Activated CD8-positive, alpha-beta T cell treated with anti-CD3 and anti-CD28 coated beads, Interleukin-2, amount 10 ng/mL, durations not matched to agents 7 days and 5 days (primary cell): ENCODE measurements around the gene DNAJB9. TPM values are rescaled to one million over a fixed set of nuclear protein-coding genes. Genes with fewer than 3 reads are reported as not detected.

Source experiments
- ATAC-seq: fragments of 150-1000 bp; cut with Tn5 transposase; one replicate; pipeline ENCODE4 v1.10.0; 2021; ENCODE audit warnings: moderate library complexity
- CTCF ChIA-PET: fragments of 350-600 bp; sonication (Branson Sonifier 250); formaldehyde crosslinking; loops from one replicate; lab custom pipeline; 2021; ENCODE audit warnings: antibody characterized with exemption; lab: Charles Lee
- POLR2A ChIA-PET: fragments of 350-600 bp; sonication (Branson Sonifier 250); formaldehyde crosslinking; loops from one replicate; lab custom pipeline; 2021; ENCODE audit warnings: antibody characterized with exemption; lab: Charles Lee
- DNase-seq: peaks from one replicate; pipeline ENCODE4 v3.0.0-alpha.2; 2020
- H3K27ac Mint-ChIP-seq: one replicate; pipeline ENCODE4 v1.8.0; 2021; ENCODE audit warnings: mild to moderate bottlenecking, mixed read lengths
- H3K27me3 Mint-ChIP-seq: one replicate; pipeline ENCODE4 v1.8.0; 2021; ENCODE audit warnings: low read depth, mixed read lengths
- H3K36me3 Mint-ChIP-seq: one replicate; pipeline ENCODE4 v1.8.0; 2021; ENCODE audit warnings: low read depth, mixed read lengths
- H3K4me1 Mint-ChIP-seq: one replicate; pipeline ENCODE4 v1.8.0; 2021; ENCODE audit warnings: low read depth, mixed read lengths
- H3K4me3 Mint-ChIP-seq: one replicate; pipeline ENCODE4 v1.8.0; 2021; ENCODE audit warnings: mild to moderate bottlenecking, mixed read lengths
- H3K9me3 Mint-ChIP-seq: one replicate; pipeline ENCODE4 v1.8.0; 2022; ENCODE audit warnings: mixed read lengths; ENCODE audit not compliant: insufficient read depth
- total RNA-seq, 2 experiments: library from RNA; stranded (reverse); gene quantifications; one replicate each; pipeline ENCODE4 v1.2.3, GENCODE V29; 2021

DNAJB9 gene
- total RNA-seq, 2 experiments from 2014 or later, result 9.4 to 9.6 TPM

- ChIA-PET POLR2A (no interaction called here), CTCF (interaction anchor here (1.6 kb wide), 1 partner anchor 10 kb away, joined by 3 read pairs; no protein-coding TSS in a partner anchor)
- ATAC-seq, result no peak
- DNase-seq, result no peak
- Mint-ChIP-seq H3K9me3 (no peaks in the 10 kb centered on the region), H3K4me3 (no peak overlapping the region), H3K27me3 (peaks cover 15% of the 10 kb centered on the region), H3K4me1 (no peaks in the 10 kb centered on the region), H3K36me3 (no peaks in the 10 kb centered on the region), H3K27ac (no peak overlapping the region)
Observed at GRCh38 chr7:108589874-108590273, 20.2 kb downstream of the DNAJB9 start.

- Mint-ChIP-seq H3K27me3 (peaks cover 15% of the 10 kb centered on the region), H3K4me1 (no peaks in the 10 kb centered on the region), H3K9me3 (no peaks in the 10 kb centered on the region), H3K36me3 (no peaks in the 10 kb centered on the region), H3K4me3 (no peak overlapping the region), H3K27ac (no peak overlapping the region)
- CTCF ChIA-PET, result no interaction called here
- ATAC-seq (no peak), DNase-seq (no peak)
- POLR2A ChIA-PET, result no interaction called here
Observed at GRCh38 chr7:108590606-108591005, 20.9 kb downstream of the DNAJB9 start.

- no peak for ATAC-seq
- H3K27ac Mint-ChIP-seq, result no peak overlapping the region
- H3K4me1 Mint-ChIP-seq, result no peaks in the 10 kb centered on the region
- no peak for DNase-seq
- H3K36me3 Mint-ChIP-seq, result no peaks in the 10 kb centered on the region
- H3K27me3 Mint-ChIP-seq, result peaks cover 2% of the 10 kb centered on the region
- POLR2A ChIA-PET, result no interaction called here
- no peaks in the 10 kb centered on the region for H3K9me3 Mint-ChIP-seq
- CTCF ChIA-PET, result interaction anchor here (0.9 kb wide), 1 partner anchor 13 kb away, joined by 3 read pairs; no protein-coding TSS in a partner anchor
- H3K4me3 Mint-ChIP-seq, result no peak overlapping the region
Observed at GRCh38 chr7:108592646-108593201, 23.1 kb downstream of the DNAJB9 start.

GRCh38 chr7:108596560-108596959, 26.9 kb downstream of the DNAJB9 start:
- no peaks in the 10 kb centered on the region for H3K4me1 Mint-ChIP-seq
- H3K27ac Mint-ChIP-seq, result no peak overlapping the region
- POLR2A ChIA-PET, result no interaction called here
- peaks cover 14% of the 10 kb centered on the region for H3K27me3 Mint-ChIP-seq
- DNase-seq (no peak), ATAC-seq (no peak)
- CTCF ChIA-PET, result no interaction called here
- H3K9me3 Mint-ChIP-seq, result no peaks in the 10 kb centered on the region
- no peaks in the 10 kb centered on the region for H3K36me3 Mint-ChIP-seq
- no peak overlapping the region for H3K4me3 Mint-ChIP-seq

GRCh38 chr7:108598153-108598552, 28.5 kb downstream of the DNAJB9 start:
- Mint-ChIP-seq H3K4me1 (no peaks in the 10 kb centered on the region), H3K4me3 (no peak overlapping the region), H3K27ac (no peak overlapping the region), H3K9me3 (no peaks in the 10 kb centered on the region), H3K27me3 (peaks cover 14% of the 10 kb centered on the region), H3K36me3 (no peaks in the 10 kb centered on the region)
- DNase-seq, result no peak
- ChIA-PET POLR2A (no interaction called here), CTCF (no interaction called here)
- no peak for ATAC-seq

GRCh38 chr7:108598914-108599580, 29.4 kb downstream of the DNAJB9 start:
- POLR2A ChIA-PET, result interaction anchor here (0.6 kb wide), 1 partner anchor 855 kb away, joined by 3 read pairs; no protein-coding TSS in a partner anchor

GRCh38 chr7:108600399-108600798, 30.7 kb downstream of the DNAJB9 start:
- H3K27me3 Mint-ChIP-seq, result peaks cover 14% of the 10 kb centered on the region
- CTCF ChIA-PET, result no interaction called here
- H3K9me3 Mint-ChIP-seq, result no peaks in the 10 kb centered on the region
- ATAC-seq, result no peak
- no peaks in the 10 kb centered on the region for H3K36me3 Mint-ChIP-seq
- no peak for DNase-seq
- H3K4me3 Mint-ChIP-seq, result no peak overlapping the region
- no peaks in the 10 kb centered on the region for H3K4me1 Mint-ChIP-seq
- H3K27ac Mint-ChIP-seq, result no peak overlapping the region
- POLR2A ChIA-PET, result no interaction called here

More at GRCh38 chr7:108598914-108599580, 29.4 kb downstream of the DNAJB9 start:
- Mint-ChIP-seq H3K9me3 (no peaks in the 10 kb centered on the region), H3K27me3 (peaks cover 14% of the 10 kb centered on the region), H3K4me3 (no peak overlapping the region), H3K36me3 (no peaks in the 10 kb centered on the region), H3K4me1 (no peaks in the 10 kb centered on the region), H3K27ac (no peak overlapping the region)
- no peak for ATAC-seq
- CTCF ChIA-PET, result no interaction called here
- DNase-seq, result no peak

- no peaks in the 10 kb centered on the region for H3K9me3 Mint-ChIP-seq
- DNase-seq (no peak), ATAC-seq (no peak)
- H3K27ac Mint-ChIP-seq, result no peak overlapping the region
- POLR2A ChIA-PET, result no interaction called here
- H3K36me3 Mint-ChIP-seq, result no peaks in the 10 kb centered on the region
- no peak overlapping the region for H3K4me3 Mint-ChIP-seq
- no peaks in the 10 kb centered on the region for H3K4me1 Mint-ChIP-seq
- CTCF ChIA-PET, result no interaction called here
- H3K27me3 Mint-ChIP-seq, result peaks cover 13% of the 10 kb centered on the region
Observed at GRCh38 chr7:108603656-108604306, 34.1 kb downstream of the DNAJB9 start.

- Mint-ChIP-seq H3K4me3 (no peak overlapping the region), H3K27ac (no peak overlapping the region), H3K27me3 (peaks cover 8% of the 10 kb centered on the region), H3K36me3 (no peaks in the 10 kb centered on the region), H3K4me1 (no peaks in the 10 kb centered on the region), H3K9me3 (no peaks in the 10 kb centered on the region)
- CTCF ChIA-PET, result interaction anchor here (0.8 kb wide), 1 partner anchor 9 kb away, joined by 3 read pairs; no protein-coding TSS in a partner anchor
- DNase-seq, result no peak
- ATAC-seq, result no peak
- POLR2A ChIA-PET, result no interaction called here
Observed at GRCh38 chr7:108604307-108605077, 34.8 kb downstream of the DNAJB9 start.

GRCh38 chr7:108605559-108606201, 36.0 kb downstream of the DNAJB9 start:
- CTCF ChIA-PET, result interaction anchor here (0.8 to 1.4 kb wide), 2 partner anchors 8 to 12 kb away, joined by 3 read pairs; no protein-coding TSS in a partner anchor
- no peak overlapping the region for H3K27ac Mint-ChIP-seq
- H3K4me3 Mint-ChIP-seq, result no peak overlapping the region
- ATAC-seq, result no peak
- no peak for DNase-seq
- POLR2A ChIA-PET, result no interaction called here
- no peaks in the 10 kb centered on the region for H3K36me3 Mint-ChIP-seq
- H3K4me1 Mint-ChIP-seq, result no peaks in the 10 kb centered on the region
- peaks cover 2% of the 10 kb centered on the region for H3K27me3 Mint-ChIP-seq
- no peaks in the 10 kb centered on the region for H3K9me3 Mint-ChIP-seq

GRCh38 chr7:108609643-108610042, 40.0 kb downstream of the DNAJB9 start:
- H3K4me1 Mint-ChIP-seq, result no peaks in the 10 kb centered on the region
- POLR2A ChIA-PET, result no interaction called here
- no peaks in the 10 kb centered on the region for H3K9me3 Mint-ChIP-seq
- no peak overlapping the region for H3K27ac Mint-ChIP-seq
- no peak for ATAC-seq
- CTCF ChIA-PET, result no interaction called here
- DNase-seq, result no peak
- peaks cover 6% of the 10 kb centered on the region for H3K27me3 Mint-ChIP-seq
- no peak overlapping the region for H3K4me3 Mint-ChIP-seq
- no peaks in the 10 kb centered on the region for H3K36me3 Mint-ChIP-seq
